Activated CD4-positive, alpha-beta memory T cell treated with anti-CD3 and anti-CD28 coated beads, Interleukin-2, amount 10 ng/mL, durations not matched to agents 7 days and 5 days (primary cell): Measurements from ENCODE around the gene ERAP2. TPM values are rescaled to one million over a fixed set of nuclear protein-coding genes. Genes with fewer than 3 reads are reported as not detected.

ENCODE experiments used
- CTCF ChIA-PET: fragments of 350-600 bp; sonication (Branson Sonifier 250); formaldehyde crosslinking; loops from one replicate; lab custom pipeline; 2021; ENCODE audit warnings: antibody characterized with exemption, inconsistent platforms; lab: Charles Lee
- POLR2A ChIA-PET: fragments of 350-600 bp; sonication (Branson Sonifier 250); formaldehyde crosslinking; loops from one replicate; lab custom pipeline; 2021; ENCODE audit warnings: antibody characterized with exemption; lab: Charles Lee
- DNase-seq: peaks from one replicate; pipeline ENCODE4 v3.0.0-alpha.2; 2020
- H3K27ac Mint-ChIP-seq: one replicate; pipeline ENCODE4 v1.8.0; 2021; ENCODE audit warnings: mild to moderate bottlenecking, mixed read lengths
- H3K27me3 Mint-ChIP-seq: one replicate; pipeline ENCODE4 v1.8.0; 2021; ENCODE audit warnings: mixed read lengths
- H3K36me3 Mint-ChIP-seq: one replicate; pipeline ENCODE4 v1.8.0; 2021; ENCODE audit warnings: low read depth, mixed read lengths
- H3K4me1 Mint-ChIP-seq: one replicate; pipeline ENCODE4 v1.8.0; 2021; ENCODE audit warnings: mixed read lengths
- H3K4me3 Mint-ChIP-seq: one replicate; pipeline ENCODE4 v1.8.0; 2021; ENCODE audit warnings: mild to moderate bottlenecking, mixed read lengths
- H3K9me3 Mint-ChIP-seq: one replicate; pipeline ENCODE4 v1.8.0; 2021; ENCODE audit warnings: mixed read lengths
- total RNA-seq, 2 experiments: library from RNA; stranded (reverse); gene quantifications; one replicate each; pipeline ENCODE4 v1.2.3, GENCODE V29; 2021

ERAP2 gene
- total RNA-seq, 2 experiments from 2014 or later: 91.3 to 93.9 TPM

GRCh38 chr5:96851312-96852062, 24.8 kb upstream of the ERAP2 start:
- ChIA-PET CTCF (no interaction called here), POLR2A (no interaction called here)
- no peak overlapping the region for H3K4me3 Mint-ChIP-seq
- H3K36me3 Mint-ChIP-seq: peaks cover 5% of the 10 kb centered on the region
- H3K27ac Mint-ChIP-seq: no peak overlapping the region
- H3K4me1 Mint-ChIP-seq: no peaks in the 10 kb centered on the region
- DNase-seq: no peak
- H3K9me3 Mint-ChIP-seq: no peaks in the 10 kb centered on the region
- H3K27me3 Mint-ChIP-seq: peaks cover 22% of the 10 kb centered on the region

GRCh38 chr5:96852759-96853158, 23.5 kb upstream of the ERAP2 start:
- Mint-ChIP-seq H3K4me3 (no peak overlapping the region), H3K9me3 (no peaks in the 10 kb centered on the region), H3K4me1 (peaks cover 2% of the 10 kb centered on the region), H3K36me3 (peaks cover 5% of the 10 kb centered on the region), H3K27ac (no peak overlapping the region), H3K27me3 (peaks cover 16% of the 10 kb centered on the region)
- CTCF ChIA-PET: no interaction called here
- DNase-seq: no peak
- POLR2A ChIA-PET: no interaction called here

DNA sequence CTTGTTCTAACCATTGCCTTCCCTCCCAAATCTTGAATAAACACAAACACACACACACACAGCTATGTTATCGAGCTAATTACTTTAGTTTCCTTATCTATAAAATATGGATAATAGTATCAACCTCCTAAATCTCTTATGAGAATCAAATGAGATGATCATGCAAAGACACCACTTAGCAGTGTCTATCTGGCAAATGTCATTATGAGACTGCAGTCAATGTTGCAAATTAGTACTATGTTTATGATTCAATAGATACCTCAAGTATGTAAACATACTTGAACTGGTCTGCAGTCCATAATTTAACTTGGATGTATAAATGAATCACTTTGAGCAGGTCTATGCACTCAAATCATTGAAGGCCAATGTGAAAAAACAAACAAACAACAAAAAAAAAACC, 22.2 kb upstream of the ERAP2 start:
- Mint-ChIP-seq H3K27me3 (peaks cover 9% of the 10 kb centered on the region), H3K36me3 (peaks cover 5% of the 10 kb centered on the region), H3K4me3 (no peak overlapping the region), H3K9me3 (no peaks in the 10 kb centered on the region), H3K27ac (no peak overlapping the region), H3K4me1 (peaks cover 3% of the 10 kb centered on the region)
- POLR2A ChIA-PET: no interaction called here
- CTCF ChIA-PET: interaction anchor here (1.9 kb wide), 1 partner anchor 15 kb away, joined by 6 read pairs; no protein-coding TSS in a partner anchor
- DNase-seq: no peak

- H3K9me3 Mint-ChIP-seq: no peaks in the 10 kb centered on the region
- DNase-seq: no peak
- H3K4me1 Mint-ChIP-seq: peaks cover 3% of the 10 kb centered on the region
- peaks cover 4% of the 10 kb centered on the region for H3K27me3 Mint-ChIP-seq
- H3K36me3 Mint-ChIP-seq: no peaks in the 10 kb centered on the region
- H3K27ac Mint-ChIP-seq: no peak overlapping the region
- POLR2A ChIA-PET: no interaction called here
- CTCF ChIA-PET: interaction anchor here (1.9 kb wide), 1 partner anchor 14 kb away, joined by 6 read pairs; no protein-coding TSS in a partner anchor
- no peak overlapping the region for H3K4me3 Mint-ChIP-seq
Measured at GRCh38 chr5:96855031-96855872, 21.0 kb upstream of the ERAP2 start.

DNA sequence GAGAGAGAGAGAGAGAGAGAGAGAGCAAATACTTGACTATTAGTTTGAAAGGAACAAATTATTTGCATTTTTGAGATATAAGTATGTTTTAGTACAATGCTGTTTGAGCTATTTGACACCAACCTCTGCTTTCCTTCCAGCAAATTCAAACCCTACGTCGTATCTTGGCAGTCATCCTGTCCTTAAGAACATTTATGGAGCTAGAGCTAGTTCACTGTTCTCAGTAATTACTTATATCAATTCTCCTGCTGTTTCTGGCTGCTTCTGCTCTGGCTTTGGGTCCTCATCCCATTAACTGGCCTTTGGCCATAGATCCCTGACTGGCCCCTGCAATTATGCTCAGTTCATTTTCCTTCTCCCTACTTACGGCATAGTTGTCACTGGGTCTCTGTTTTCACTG, 19.9 kb upstream of the ERAP2 start:
- Mint-ChIP-seq H3K27me3 (peaks cover 4% of the 10 kb centered on the region), H3K27ac (no peak overlapping the region), H3K36me3 (no peaks in the 10 kb centered on the region), H3K4me1 (peaks cover 3% of the 10 kb centered on the region), H3K9me3 (no peaks in the 10 kb centered on the region), H3K4me3 (no peak overlapping the region)
- CTCF ChIA-PET: no interaction called here
- POLR2A ChIA-PET: no interaction called here
- no peak for DNase-seq

- no peaks in the 10 kb centered on the region for H3K9me3 Mint-ChIP-seq
- ChIA-PET CTCF (interaction anchor here (1.5 kb wide), 1 partner anchor 12 kb away, joined by 9 read pairs; no protein-coding TSS in a partner anchor), POLR2A (no interaction called here)
- peaks cover 3% of the 10 kb centered on the region for H3K4me1 Mint-ChIP-seq
- no peak overlapping the region for H3K27ac Mint-ChIP-seq
- H3K36me3 Mint-ChIP-seq: no peaks in the 10 kb centered on the region
- H3K27me3 Mint-ChIP-seq: no peaks in the 10 kb centered on the region
- DNase-seq: no peak
- H3K4me3 Mint-ChIP-seq: no peak overlapping the region
Measured at GRCh38 chr5:96857454-96857853, 18.8 kb upstream of the ERAP2 start.

DNA sequence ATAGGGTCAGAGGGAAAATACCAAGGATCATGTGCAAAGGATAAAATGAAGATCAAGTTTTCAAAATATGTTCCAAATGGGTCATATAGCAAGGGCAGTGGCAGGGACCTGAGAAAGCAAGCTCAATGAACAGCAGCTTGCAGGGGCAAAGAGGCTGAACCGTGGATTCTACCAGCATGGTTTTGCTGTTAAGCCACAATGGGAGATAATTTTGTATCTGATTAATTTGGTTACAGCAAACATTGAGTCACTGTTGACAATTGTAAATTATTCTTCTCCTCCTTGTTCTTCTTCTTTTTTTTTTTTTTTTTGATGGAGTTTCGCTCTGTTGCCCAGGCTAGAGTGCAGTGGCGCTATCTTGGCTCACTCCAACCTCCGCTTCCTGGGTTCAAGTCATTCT, 18.4 kb upstream of the ERAP2 start:
- Mint-ChIP-seq H3K27me3 (no peaks in the 10 kb centered on the region), H3K4me1 (peaks cover 4% of the 10 kb centered on the region), H3K27ac (no peak overlapping the region), H3K9me3 (no peaks in the 10 kb centered on the region), H3K36me3 (no peaks in the 10 kb centered on the region), H3K4me3 (no peak overlapping the region)
- no peak for DNase-seq
- CTCF ChIA-PET: interaction anchor here (1.5 kb wide), 1 partner anchor 11 kb away, joined by 9 read pairs; no protein-coding TSS in a partner anchor
- POLR2A ChIA-PET: no interaction called here

DNA sequence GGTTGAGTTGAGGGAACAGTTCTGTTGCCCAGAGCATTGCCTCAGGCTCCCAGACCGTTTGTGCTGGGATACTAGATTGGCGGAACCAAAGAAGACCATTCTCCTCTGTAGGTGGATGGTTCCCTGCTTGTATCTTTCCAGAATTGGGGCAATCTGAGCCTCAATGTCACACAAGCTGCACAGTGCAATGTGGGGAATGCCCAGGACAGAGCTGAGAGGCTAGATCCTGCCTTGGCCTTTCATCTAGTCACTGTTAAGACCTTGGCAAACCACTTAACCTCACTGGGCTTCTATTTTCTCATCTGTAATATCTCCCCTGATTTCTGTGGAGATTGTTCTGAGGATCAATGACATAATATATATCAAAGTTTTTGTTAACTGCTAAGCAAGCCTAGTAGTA, 16.9 kb upstream of the ERAP2 start:
- H3K4me1 Mint-ChIP-seq: peaks cover 18% of the 10 kb centered on the region
- ChIA-PET POLR2A (no interaction called here), CTCF (interaction anchor here (1.0 kb wide), 1 partner anchor 10 kb away, joined by 4 read pairs; no protein-coding TSS in a partner anchor)
- no peak overlapping the region for H3K27ac Mint-ChIP-seq
- H3K4me3 Mint-ChIP-seq: no peak overlapping the region
- DNase-seq: no peak
- H3K27me3 Mint-ChIP-seq: no peaks in the 10 kb centered on the region
- H3K36me3 Mint-ChIP-seq: no peaks in the 10 kb centered on the region
- H3K9me3 Mint-ChIP-seq: no peaks in the 10 kb centered on the region

DNA sequence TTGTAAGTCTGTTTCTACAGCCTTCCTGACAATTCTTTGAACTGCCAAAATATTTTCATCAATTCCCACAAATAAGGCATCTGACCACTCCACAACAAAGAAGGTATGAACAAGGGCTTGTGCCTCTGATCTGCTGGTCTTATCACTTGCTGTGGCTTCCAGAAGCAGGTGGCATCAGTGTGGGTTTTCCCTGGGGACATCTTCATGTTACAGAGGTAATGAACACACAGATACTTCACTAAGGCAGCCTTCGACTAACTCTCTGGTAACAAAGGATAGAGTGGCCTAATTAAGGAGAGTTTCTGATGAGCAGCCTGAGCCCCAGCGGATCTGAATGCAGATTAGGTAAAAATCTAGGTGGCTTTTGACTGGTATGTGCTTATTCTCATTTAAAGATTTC, 15.2 kb upstream of the ERAP2 start:
- no peaks in the 10 kb centered on the region for H3K9me3 Mint-ChIP-seq
- ChIA-PET CTCF (interaction anchor here (0.6 to 1.4 kb wide), 3 partner anchors 8 to 19 kb away, joined by 3 to 6 read pairs (median 4); no protein-coding TSS in a partner anchor), POLR2A (no interaction called here)
- no peaks in the 10 kb centered on the region for H3K36me3 Mint-ChIP-seq
- H3K4me1 Mint-ChIP-seq: peaks cover 18% of the 10 kb centered on the region
- no peak overlapping the region for H3K4me3 Mint-ChIP-seq
- H3K27me3 Mint-ChIP-seq: no peaks in the 10 kb centered on the region
- DNase-seq: no peak
- no peak overlapping the region for H3K27ac Mint-ChIP-seq

GRCh38 chr5:96863114-96863513, 13.2 kb upstream of the ERAP2 start:
- H3K36me3 Mint-ChIP-seq: no peaks in the 10 kb centered on the region
- peaks cover 15% of the 10 kb centered on the region for H3K4me1 Mint-ChIP-seq
- CTCF ChIA-PET: interaction anchor here (0.7 to 1.6 kb wide), 2 partner anchors 298 to 300 kb away, joined by 3 to 4 read pairs; no protein-coding TSS in a partner anchor
- POLR2A ChIA-PET: interaction anchor here (1.9 kb wide), 1 partner anchor 56 kb away, joined by 9 read pairs; the partner anchor contains the start of gene ERAP1
- DNase-seq: no peak
- no peak overlapping the region for H3K4me3 Mint-ChIP-seq
- no peaks in the 10 kb centered on the region for H3K9me3 Mint-ChIP-seq
- H3K27me3 Mint-ChIP-seq: no peaks in the 10 kb centered on the region
- H3K27ac Mint-ChIP-seq: no peak overlapping the region

DNA sequence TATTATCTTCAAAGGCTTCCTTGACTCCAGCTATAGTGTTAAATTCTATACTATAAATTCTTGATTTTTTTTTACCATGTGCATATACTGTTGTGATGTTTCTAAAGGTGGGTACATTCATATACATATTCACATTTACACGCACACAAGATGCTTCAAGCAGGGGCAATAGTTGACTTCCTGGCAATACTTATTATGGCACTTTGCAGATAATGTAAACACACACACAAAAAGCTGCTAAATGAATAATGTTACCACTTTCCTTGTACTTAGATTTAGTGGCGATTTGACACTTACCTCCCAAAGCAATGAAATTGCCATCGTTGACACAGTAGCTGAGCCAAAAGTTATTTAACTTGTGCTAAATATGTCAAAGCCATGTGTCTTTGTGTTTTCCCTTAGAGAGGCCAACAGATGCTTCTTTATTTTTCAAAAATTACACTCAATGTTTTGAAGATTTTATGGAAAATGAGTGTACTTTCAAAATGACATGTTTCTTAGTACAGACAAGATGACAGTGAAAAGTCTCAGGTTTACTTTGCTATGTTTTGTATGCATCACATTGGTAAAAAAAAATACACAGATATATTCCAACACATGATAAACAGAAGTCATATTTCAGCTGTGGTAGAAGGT, 12.2 kb upstream of the ERAP2 start:
- peaks cover 21% of the 10 kb centered on the region for H3K4me1 Mint-ChIP-seq
- DNase-seq: no peak
- ChIA-PET POLR2A (interaction anchor here (0.8 to 1.9 kb wide), 6 partner anchors 13 to 57 kb away, joined by 3 to 9 read pairs (median 3); partner anchors contain the start of genes ERAP1 and ERAP2), CTCF (interaction anchor here (0.7 to 1.6 kb wide), 5 partner anchors 279 to 300 kb away, joined by 3 to 5 read pairs (median 4); partner anchors contain the start of gene LIX1)
- H3K9me3 Mint-ChIP-seq: no peaks in the 10 kb centered on the region
- H3K27ac Mint-ChIP-seq: no peak overlapping the region
- H3K27me3 Mint-ChIP-seq: no peaks in the 10 kb centered on the region
- no peak overlapping the region for H3K4me3 Mint-ChIP-seq
- H3K36me3 Mint-ChIP-seq: no peaks in the 10 kb centered on the region

DNA sequence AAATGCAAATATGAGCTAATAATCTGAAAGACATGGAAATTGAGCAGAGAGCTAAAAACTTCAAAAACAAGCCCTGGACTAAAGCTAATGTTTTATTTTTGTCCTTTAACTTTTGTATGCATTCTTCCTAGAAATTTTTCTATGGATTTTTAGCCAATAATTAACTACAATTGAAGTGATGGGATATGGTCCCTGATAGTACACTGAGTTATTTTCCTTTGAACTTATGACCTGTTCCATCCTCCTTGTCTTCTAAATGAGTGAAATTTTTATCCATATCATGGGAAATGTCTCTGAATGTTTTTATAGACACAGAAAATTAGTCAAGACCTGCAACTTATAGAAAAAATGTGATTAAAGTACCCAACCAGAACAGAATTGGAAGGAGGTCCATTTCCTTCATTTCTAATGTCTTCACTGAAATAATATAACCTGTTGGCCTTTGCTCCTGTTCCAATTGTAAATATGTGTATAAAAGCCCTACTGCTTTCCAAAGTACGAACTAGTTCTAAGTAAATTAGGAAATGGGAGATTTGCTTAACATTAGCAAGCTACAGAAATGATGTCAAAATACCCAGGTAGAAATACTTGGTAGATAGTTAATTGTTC, 11.3 kb upstream of the ERAP2 start:
- Mint-ChIP-seq H3K9me3 (no peaks in the 10 kb centered on the region), H3K4me3 (no peak overlapping the region)
- CTCF ChIA-PET: interaction anchor here (1.0 to 1.6 kb wide), 4 partner anchors 278 to 299 kb away, joined by 3 to 5 read pairs (median 4); partner anchors contain the start of gene LIX1

More for the DNA sequence above, 11.3 kb upstream of the ERAP2 start:
- H3K27ac Mint-ChIP-seq: no peak overlapping the region
- no peaks in the 10 kb centered on the region for H3K27me3 Mint-ChIP-seq
- DNase-seq: no peak
- no peaks in the 10 kb centered on the region for H3K36me3 Mint-ChIP-seq
- peaks cover 30% of the 10 kb centered on the region for H3K4me1 Mint-ChIP-seq
- POLR2A ChIA-PET: interaction anchor here (1.0 to 1.5 kb wide), 4 partner anchors 12 to 44 kb away, joined by 3 to 4 read pairs (median 3); partner anchors contain the start of gene ERAP2
